Measurements from ENCODE around the gene CFAP77.

The CFAP77 gene

DNA sequence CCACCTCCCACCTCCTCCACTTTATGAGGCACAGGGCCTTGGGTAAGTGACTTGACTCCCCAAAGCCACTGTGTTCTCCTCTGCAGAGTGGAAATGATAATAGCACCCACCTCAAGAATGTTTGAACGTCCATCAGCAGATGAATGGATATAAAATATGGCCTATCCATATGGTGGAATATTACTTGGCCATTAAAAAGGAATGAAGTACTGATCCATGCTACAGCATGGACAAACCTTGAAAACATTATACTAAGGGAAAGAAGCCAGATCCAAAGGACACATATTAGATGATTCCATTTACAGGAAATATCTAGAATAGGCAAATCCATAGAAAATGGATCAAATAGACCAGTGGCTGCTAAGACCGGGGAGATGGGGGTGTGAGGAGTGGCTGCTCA lies 50.2 kb downstream of the CFAP77 start:
- Histone ChIP-seq H3K4me3 (ENCODE audit: low read depth, low read length) (no peak overlapping the region), H3K4me1 (ENCODE audit: control insufficient read depth, insufficient read depth, low read length) (no peaks in the 10 kb centered on the region), H3K36me3 (ENCODE audit: control insufficient read depth in 2 of 2, insufficient read depth in 1 of 2, low read length in 2 of 2) (no peaks in the 10 kb centered on the region), H3K9me3 (ENCODE audit: control insufficient read depth, insufficient read depth, low read depth, low read length) (no peaks in the 10 kb centered on the region), H3K27ac (ENCODE audit: extremely low read depth, low read depth, low read length) (no peak overlapping the region)
- ChIA-PET POLR2A (no interaction called here), CTCF (no interaction called here)
- TF ChIP-seq, protein P1, sequence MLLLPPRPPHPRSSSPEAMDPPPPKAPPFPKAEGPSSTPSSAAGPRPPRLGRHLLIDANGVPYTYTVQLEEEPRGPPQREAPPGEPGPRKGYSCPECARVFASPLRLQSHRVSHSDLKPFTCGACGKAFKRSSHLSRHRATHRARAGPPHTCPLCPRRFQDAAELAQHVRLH (tag by site-specific recombination; IDR thresholded peaks at IDR 0.05) = peak; percentile 45; the same call in 1 of the 2 replicates
- TF ChIP-seq, protein P2, sequence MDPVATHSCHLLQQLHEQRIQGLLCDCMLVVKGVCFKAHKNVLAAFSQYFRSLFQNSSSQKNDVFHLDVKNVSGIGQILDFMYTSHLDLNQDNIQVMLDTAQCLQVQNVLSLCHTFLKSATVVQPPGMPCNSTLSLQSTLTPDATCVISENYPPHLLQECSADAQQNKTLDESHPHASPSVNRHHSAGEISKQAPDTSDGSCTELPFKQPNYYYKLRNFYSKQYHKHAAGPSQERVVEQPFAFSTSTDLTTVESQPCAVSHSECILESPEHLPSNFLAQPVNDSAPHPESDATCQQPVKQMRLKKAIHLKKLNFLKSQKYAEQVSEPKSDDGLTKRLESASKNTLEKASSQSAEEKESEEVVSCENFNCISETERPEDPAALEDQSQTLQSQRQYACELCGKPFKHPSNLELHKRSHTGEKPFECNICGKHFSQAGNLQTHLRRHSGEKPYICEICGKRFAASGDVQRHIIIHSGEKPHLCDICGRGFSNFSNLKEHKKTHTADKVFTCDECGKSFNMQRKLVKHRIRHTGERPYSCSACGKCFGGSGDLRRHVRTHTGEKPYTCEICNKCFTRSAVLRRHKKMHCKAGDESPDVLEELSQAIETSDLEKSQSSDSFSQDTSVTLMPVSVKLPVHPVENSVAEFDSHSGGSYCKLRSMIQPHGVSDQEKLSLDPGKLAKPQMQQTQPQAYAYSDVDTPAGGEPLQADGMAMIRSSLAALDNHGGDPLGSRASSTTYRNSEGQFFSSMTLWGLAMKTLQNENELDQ (tag by site-specific recombination; IDR thresholded peaks at IDR 0.05; ENCODE audit: low read depth) = no peak
- no peak for TF ChIP-seq ZBTB20 (tag by site-specific recombination; IDR thresholded peaks at IDR 0.05)
- TF ChIP-seq ZNF146 (tag by site-specific recombination; IDR thresholded peaks at IDR 0.05) = peak; percentile 97

GRCh38 chr9:132461281-132461896 lies 51.4 kb downstream of the CFAP77 start:
- TF ChIP-seq TCF7L2 (IDR thresholded peaks at IDR 0.05; ENCODE audit: borderline replicate concordance, low read depth, low read length) (no peak), ZNF664 (tag by site-specific recombination; IDR thresholded peaks at IDR 0.05) (no peak), MZF1 (tag by site-specific recombination; IDR thresholded peaks at IDR 0.05; ENCODE audit: borderline replicate concordance) (no peak), ZNF366 (tag by site-specific recombination; conservative IDR thresholded peaks at IDR 0.05) (no peak), ZNF302 (tag by site-specific recombination; IDR thresholded peaks at IDR 0.05; ENCODE audit: low read depth) (no peak), GLI4 (tag by site-specific recombination; IDR thresholded peaks at IDR 0.05) (no peak), ZNF239 (tag by site-specific recombination; IDR thresholded peaks at IDR 0.05) (no peak)
- Histone ChIP-seq H3K4me1 (ENCODE audit: control insufficient read depth, insufficient read depth, low read length) (no peaks in the 10 kb centered on the region), H3K36me3 (ENCODE audit: control insufficient read depth in 2 of 2, insufficient read depth in 1 of 2, low read length in 2 of 2) (no peaks in the 10 kb centered on the region), H3K9me3 (ENCODE audit: control insufficient read depth, insufficient read depth, low read depth, low read length) (no peaks in the 10 kb centered on the region), H3K27ac (ENCODE audit: extremely low read depth, low read depth, low read length) (no peak overlapping the region), H3K4me3 (ENCODE audit: low read depth, low read length) (no peak overlapping the region)
- POLR2A ChIA-PET = no interaction called here
- CTCF ChIA-PET = no interaction called here

GRCh38 chr9:132461971-132462370 lies 52.0 kb downstream of the CFAP77 start:
- POLR2A ChIA-PET = no interaction called here
- no peak overlapping the region for H3K4me3 ChIP-seq (ENCODE audit: low read depth, low read length)
- no peak overlapping the region for H3K27ac ChIP-seq (ENCODE audit: extremely low read depth, low read depth, low read length)
- TF ChIP-seq ZNF600 (tag by site-specific recombination; IDR thresholded peaks at IDR 0.05) (no peak), ZNF140 (tag by site-specific recombination; IDR thresholded peaks at IDR 0.05) (no peak), ZNF26 (tag by site-specific recombination; IDR thresholded peaks at IDR 0.05) (no peak), ZNF585B (tag by site-specific recombination; IDR thresholded peaks at IDR 0.05) (no peak), ZNF837 (tag by site-specific recombination; IDR thresholded peaks at IDR 0.05) (no peak), OSR2 (tag by site-specific recombination; IDR thresholded peaks at IDR 0.05) (no peak), ZNF350 (tag by site-specific recombination; IDR thresholded peaks at IDR 0.05) (no peak), ZBTB48 (tag by site-specific recombination; IDR thresholded peaks at IDR 0.05) (no peak), ZNF112 (tag by site-specific recombination; IDR thresholded peaks at IDR 0.05) (no peak), ZSCAN23 (tag by site-specific recombination; IDR thresholded peaks at IDR 0.05) (no peak)
- TF ChIP-seq, protein P3, sequence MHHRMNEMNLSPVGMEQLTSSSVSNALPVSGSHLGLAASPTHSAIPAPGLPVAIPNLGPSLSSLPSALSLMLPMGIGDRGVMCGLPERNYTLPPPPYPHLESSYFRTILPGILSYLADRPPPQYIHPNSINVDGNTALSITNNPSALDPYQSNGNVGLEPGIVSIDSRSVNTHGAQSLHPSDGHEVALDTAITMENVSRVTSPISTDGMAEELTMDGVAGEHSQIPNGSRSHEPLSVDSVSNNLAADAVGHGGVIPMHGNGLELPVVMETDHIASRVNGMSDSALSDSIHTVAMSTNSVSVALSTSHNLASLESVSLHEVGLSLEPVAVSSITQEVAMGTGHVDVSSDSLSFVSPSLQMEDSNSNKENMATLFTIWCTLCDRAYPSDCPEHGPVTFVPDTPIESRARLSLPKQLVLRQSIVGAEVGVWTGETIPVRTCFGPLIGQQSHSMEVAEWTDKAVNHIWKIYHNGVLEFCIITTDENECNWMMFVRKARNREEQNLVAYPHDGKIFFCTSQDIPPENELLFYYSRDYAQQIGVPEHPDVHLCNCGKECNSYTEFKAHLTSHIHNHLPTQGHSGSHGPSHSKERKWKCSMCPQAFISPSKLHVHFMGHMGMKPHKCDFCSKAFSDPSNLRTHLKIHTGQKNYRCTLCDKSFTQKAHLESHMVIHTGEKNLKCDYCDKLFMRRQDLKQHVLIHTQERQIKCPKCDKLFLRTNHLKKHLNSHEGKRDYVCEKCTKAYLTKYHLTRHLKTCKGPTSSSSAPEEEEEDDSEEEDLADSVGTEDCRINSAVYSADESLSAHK (tag by site-specific recombination; IDR thresholded peaks at IDR 0.05) = no peak
- no peaks in the 10 kb centered on the region for H3K9me3 ChIP-seq (ENCODE audit: control insufficient read depth, insufficient read depth, low read depth, low read length)
- CTCF ChIA-PET = no interaction called here
- no peaks in the 10 kb centered on the region for H3K4me1 ChIP-seq (ENCODE audit: control insufficient read depth, insufficient read depth, low read length)
- H3K36me3 ChIP-seq (ENCODE audit: control insufficient read depth in 2 of 2, insufficient read depth in 1 of 2, low read length in 2 of 2) = no peaks in the 10 kb centered on the region
